ENCODE results near the gene HOXD13.

HOXD13 gene

DNA sequence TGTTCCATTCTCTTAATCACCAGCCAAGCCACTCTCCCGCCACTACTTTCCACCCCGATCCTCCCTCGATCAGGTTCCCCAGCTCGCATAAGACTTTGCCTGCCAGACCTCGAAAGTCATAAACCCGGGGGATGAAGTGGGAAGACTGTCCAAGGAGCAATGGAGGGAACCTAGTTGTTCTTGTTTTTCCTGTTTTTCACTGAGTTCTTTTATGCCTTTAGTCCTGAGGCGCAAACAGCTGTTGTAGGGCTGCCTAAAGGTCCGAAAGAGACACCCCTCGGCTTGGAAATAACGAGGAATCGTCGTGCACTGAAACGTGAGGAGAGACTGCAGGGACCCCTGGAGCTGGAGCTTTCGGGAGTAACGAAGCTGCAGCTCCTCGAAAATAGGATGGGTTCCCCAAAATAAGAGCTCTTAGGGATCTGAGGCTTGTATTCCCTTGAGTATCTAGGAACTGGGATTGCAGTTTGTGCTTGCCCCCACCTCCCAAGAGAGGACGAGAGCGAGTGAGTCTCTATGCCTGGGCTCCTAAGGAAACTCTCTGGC lies 5.4 kb downstream of the HOXD13 start:
- peak overlapping the region; percentile 97 for H2AFZ ChIP-seq (ENCODE audit: low read depth)
- TF ChIP-seq, protein P1, sequence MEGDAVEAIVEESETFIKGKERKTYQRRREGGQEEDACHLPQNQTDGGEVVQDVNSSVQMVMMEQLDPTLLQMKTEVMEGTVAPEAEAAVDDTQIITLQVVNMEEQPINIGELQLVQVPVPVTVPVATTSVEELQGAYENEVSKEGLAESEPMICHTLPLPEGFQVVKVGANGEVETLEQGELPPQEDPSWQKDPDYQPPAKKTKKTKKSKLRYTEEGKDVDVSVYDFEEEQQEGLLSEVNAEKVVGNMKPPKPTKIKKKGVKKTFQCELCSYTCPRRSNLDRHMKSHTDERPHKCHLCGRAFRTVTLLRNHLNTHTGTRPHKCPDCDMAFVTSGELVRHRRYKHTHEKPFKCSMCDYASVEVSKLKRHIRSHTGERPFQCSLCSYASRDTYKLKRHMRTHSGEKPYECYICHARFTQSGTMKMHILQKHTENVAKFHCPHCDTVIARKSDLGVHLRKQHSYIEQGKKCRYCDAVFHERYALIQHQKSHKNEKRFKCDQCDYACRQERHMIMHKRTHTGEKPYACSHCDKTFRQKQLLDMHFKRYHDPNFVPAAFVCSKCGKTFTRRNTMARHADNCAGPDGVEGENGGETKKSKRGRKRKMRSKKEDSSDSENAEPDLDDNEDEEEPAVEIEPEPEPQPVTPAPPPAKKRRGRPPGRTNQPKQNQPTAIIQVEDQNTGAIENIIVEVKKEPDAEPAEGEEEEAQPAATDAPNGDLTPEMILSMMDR (conservative IDR thresholded peaks at IDR 0.05; ENCODE audit: low read depth, low read length): no peak
- H3K36me3 ChIP-seq (ENCODE audit: insufficient read depth): no peaks in the 10 kb centered on the region
- peak overlapping the region; percentile 90; the same call in 1 of the 2 replicates for H3K9ac ChIP-seq
- peak overlapping the region; percentile 95 for H3K4me2 ChIP-seq
- H3K27me3 ChIP-seq (ENCODE audit: insufficient read depth, low read depth): no peaks in the 10 kb centered on the region
- no peaks in the 10 kb centered on the region for H3K79me2 ChIP-seq (ENCODE audit: insufficient read depth, low read depth)
- peaks cover 8% of the 10 kb centered on the region for H3K4me1 ChIP-seq (ENCODE audit: low read depth, poor library complexity, severe bottlenecking)
- no peak overlapping the region for H3K4me3 ChIP-seq (IDR thresholded peaks at IDR 0.05; ENCODE audit: insufficient read depth, low read depth, low read length)
- H3K27ac ChIP-seq: no peak overlapping the region
- no peaks in the 10 kb centered on the region for H4K20me1 ChIP-seq (ENCODE audit: insufficient read depth)

DNA sequence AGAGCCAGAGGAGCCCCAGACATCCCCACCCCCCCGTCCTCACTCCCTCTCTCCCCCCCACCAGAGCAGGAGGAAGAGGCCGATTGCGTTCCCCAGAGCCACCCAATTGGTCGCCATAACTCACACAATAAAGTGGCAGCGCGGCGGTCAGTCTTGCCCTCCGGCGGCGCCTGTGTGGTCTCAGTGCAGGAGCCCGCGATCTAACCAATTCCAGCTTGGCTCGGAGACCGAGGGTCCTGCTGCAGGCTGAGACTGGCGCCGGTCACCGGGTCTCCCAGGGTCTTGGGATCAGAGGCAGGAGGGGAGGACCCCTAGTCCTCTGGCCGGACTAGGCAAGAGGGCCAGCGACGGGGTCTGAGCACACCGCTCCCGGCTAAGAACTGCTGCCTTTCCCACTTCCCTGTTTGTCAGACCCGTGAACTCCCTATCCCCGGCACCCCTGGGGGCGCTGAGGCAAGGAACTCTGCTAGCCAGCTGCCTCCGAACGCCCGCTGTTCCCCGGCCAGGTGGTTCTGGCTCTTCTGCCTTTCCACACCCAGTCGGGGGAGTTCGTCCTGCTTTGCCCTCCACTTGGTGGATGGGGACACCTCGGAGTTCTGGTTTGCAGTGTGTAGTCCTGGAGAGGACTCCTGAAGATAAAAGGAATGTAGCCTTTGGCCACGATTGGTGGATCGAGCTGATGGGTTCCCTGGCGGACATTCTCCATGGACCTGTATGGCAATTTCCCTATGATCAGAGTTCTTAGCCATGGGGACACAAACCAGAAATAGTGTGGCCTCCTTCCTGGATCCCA lies 6.0 kb downstream of the HOXD13 start:
- Histone ChIP-seq H2AFZ (ENCODE audit: low read depth) (peak overlapping the region; percentile 97), H3K9ac (peak overlapping the region; percentile 90; the same call in 1 of the 2 replicates), H3K27ac (no peak overlapping the region), H3K36me3 (ENCODE audit: insufficient read depth) (no peaks in the 10 kb centered on the region), H3K4me2 (peak overlapping the region; percentile 95), H3K4me1 (ENCODE audit: low read depth, poor library complexity, severe bottlenecking) (peaks cover 8% of the 10 kb centered on the region), H3K4me3 (IDR thresholded peaks at IDR 0.05; ENCODE audit: insufficient read depth, low read depth, low read length) (no peak overlapping the region), H4K20me1 (ENCODE audit: insufficient read depth) (no peaks in the 10 kb centered on the region), H3K27me3 (ENCODE audit: insufficient read depth, low read depth) (no peaks in the 10 kb centered on the region), H3K79me2 (ENCODE audit: insufficient read depth, low read depth) (no peaks in the 10 kb centered on the region)
- TF ChIP-seq, protein P1 (conservative IDR thresholded peaks at IDR 0.05; ENCODE audit: low read depth, low read length): no peak

DNA sequence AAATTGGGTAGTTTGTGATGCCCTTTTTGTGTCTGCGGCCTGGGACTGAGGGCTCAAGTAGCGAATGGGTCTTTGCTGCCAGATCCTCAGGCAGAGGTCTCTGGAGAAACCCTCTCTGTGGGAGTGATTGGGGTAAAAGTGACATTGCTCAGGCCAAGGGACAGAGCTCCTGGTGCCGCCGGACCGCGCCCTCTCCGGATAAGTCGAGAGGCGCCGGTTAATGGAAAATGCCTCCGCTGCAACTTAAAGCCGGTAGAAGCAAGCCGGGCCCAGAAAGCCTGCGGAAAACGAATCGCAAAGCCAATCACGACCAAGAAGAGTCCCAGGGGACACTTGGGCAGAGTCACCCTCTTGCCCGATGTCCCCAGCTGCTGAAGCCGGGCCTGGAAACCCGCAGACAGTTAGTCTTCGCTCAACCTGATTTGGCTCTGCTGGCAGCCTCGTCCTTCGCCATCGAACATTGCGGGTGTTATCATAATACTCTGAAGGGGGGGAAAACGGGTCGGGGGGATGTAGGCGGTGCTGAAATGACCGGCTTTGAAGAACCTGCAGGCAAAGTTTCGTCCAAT lies 6.7 kb downstream of the HOXD13 start:
- Histone ChIP-seq H3K4me3 (IDR thresholded peaks at IDR 0.05; ENCODE audit: insufficient read depth, low read depth, low read length) (no peak overlapping the region), H2AFZ (ENCODE audit: low read depth) (0 out of 2 replicates have a peak overlapping the region, but pooled peaks have one; percentile 97), H3K36me3 (ENCODE audit: insufficient read depth) (no peaks in the 10 kb centered on the region), H3K4me2 (no peak overlapping the region; the same call in 1 of the 2 replicates), H3K4me1 (ENCODE audit: low read depth, poor library complexity, severe bottlenecking) (peaks cover 8% of the 10 kb centered on the region), H3K27me3 (ENCODE audit: insufficient read depth, low read depth) (no peaks in the 10 kb centered on the region), H3K27ac (no peak overlapping the region), H3K79me2 (ENCODE audit: insufficient read depth, low read depth) (no peaks in the 10 kb centered on the region), H4K20me1 (ENCODE audit: insufficient read depth) (no peaks in the 10 kb centered on the region), H3K9ac (no peak overlapping the region)
- TF ChIP-seq, protein P1 (conservative IDR thresholded peaks at IDR 0.05; ENCODE audit: low read depth, low read length): no peak

DNA sequence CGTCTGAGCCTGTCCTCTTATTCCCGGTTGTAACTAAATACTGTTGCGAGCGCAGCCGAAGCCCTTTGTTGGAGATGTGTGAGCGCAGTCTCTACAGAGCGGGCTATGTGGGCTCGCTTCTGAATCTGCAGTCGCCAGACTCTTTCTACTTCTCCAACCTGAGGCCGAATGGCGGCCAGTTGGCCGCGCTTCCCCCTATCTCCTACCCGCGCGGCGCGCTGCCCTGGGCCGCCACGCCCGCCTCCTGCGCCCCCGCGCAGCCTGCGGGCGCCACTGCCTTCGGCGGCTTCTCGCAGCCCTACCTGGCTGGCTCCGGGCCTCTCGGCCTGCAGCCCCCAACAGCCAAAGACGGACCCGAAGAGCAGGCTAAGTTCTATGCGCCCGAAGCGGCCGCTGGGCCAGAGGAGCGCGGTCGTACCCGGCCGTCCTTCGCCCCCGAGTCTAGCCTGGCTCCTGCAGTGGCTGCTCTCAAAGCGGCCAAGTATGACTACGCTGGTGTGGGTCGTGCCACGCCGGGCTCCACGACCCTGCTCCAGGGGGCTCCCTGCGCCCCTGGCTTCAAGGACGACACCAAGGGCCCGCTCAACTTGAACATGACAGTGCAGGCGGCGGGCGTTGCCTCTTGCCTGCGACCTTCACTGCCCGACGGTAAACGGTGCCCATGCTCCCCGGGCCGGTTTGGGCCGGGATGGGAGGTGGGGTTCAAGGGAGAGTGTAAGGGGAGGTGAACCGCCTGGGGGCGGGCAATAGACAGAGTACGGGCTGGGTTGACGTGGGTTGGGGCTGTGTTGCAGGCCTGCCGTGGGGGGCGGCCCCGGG lies 7.4 kb downstream of the HOXD13 start, which contains the start of gene HOXD12:
HOXD12 (plus strand) TSS at position 68 of the 819 bp plus-strand sequence; CDS start at position 75, 7 bp downstream.
- H3K79me2 ChIP-seq (ENCODE audit: insufficient read depth, low read depth): no peaks in the 10 kb centered on the region
- peak within 1 kb of the TSS; percentile 97 for H2AFZ ChIP-seq (ENCODE audit: low read depth)
- peaks cover 8% of the 10 kb centered on the region for H3K4me1 ChIP-seq (ENCODE audit: low read depth, poor library complexity, severe bottlenecking)
- H3K36me3 ChIP-seq (ENCODE audit: insufficient read depth): no peaks in the 10 kb centered on the region
- H3K9ac ChIP-seq: no peak within 1 kb of the TSS
- H3K4me2 ChIP-seq: peak within 1 kb of the TSS; percentile 95; the same call in 1 of the 2 replicates
- no peaks in the 10 kb centered on the region for H4K20me1 ChIP-seq (ENCODE audit: insufficient read depth)
- H3K27ac ChIP-seq: no peak within 1 kb of the TSS
- no peaks in the 10 kb centered on the region for H3K27me3 ChIP-seq (ENCODE audit: insufficient read depth, low read depth)
- no peak within 1 kb of the TSS for H3K4me3 ChIP-seq (IDR thresholded peaks at IDR 0.05; ENCODE audit: insufficient read depth, low read depth, low read length)
- TF ChIP-seq, protein P1 (conservative IDR thresholded peaks at IDR 0.05; ENCODE audit: low read depth, low read length): no peak
